ENCODE results near the gene TMEM184C. TPM values are rescaled to one million over a fixed set of nuclear protein-coding genes. Genes with fewer than 3 reads are reported as not detected.

TMEM184C gene
- total RNA-seq, 1 donor from 2014 or later: 47.8 TPM

- TF ChIP-seq, protein P1, sequence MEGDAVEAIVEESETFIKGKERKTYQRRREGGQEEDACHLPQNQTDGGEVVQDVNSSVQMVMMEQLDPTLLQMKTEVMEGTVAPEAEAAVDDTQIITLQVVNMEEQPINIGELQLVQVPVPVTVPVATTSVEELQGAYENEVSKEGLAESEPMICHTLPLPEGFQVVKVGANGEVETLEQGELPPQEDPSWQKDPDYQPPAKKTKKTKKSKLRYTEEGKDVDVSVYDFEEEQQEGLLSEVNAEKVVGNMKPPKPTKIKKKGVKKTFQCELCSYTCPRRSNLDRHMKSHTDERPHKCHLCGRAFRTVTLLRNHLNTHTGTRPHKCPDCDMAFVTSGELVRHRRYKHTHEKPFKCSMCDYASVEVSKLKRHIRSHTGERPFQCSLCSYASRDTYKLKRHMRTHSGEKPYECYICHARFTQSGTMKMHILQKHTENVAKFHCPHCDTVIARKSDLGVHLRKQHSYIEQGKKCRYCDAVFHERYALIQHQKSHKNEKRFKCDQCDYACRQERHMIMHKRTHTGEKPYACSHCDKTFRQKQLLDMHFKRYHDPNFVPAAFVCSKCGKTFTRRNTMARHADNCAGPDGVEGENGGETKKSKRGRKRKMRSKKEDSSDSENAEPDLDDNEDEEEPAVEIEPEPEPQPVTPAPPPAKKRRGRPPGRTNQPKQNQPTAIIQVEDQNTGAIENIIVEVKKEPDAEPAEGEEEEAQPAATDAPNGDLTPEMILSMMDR (conservative IDR thresholded peaks at IDR 0.05): no peak
- no peaks in the 10 kb centered on the region for H3K36me3 Mint-ChIP-seq
Observed at GRCh38 chr4:147689067-147689466, 71.9 kb downstream of the TMEM184C start.

GRCh38 chr4:147691820-147692219 is 74.6 kb downstream of the TMEM184C start:
- TF ChIP-seq, protein P1 (conservative IDR thresholded peaks at IDR 0.05): no peak
- no peak for DNase-seq (ENCODE audit: extremely low spot score, unreplicated experiment)
- Mint-ChIP-seq H3K36me3 (no peaks in the 10 kb centered on the region), H3K27me3 (no peaks in the 10 kb centered on the region), H3K9me3 (no peaks in the 10 kb centered on the region), H3K27ac (no peak overlapping the region), H3K4me1 (ENCODE audit: unreplicated experiment) (no peaks in the 10 kb centered on the region), H3K4me3 (no peak overlapping the region)

More at GRCh38 chr4:147689067-147689466, 71.9 kb downstream of the TMEM184C start:
- H3K4me1 Mint-ChIP-seq (ENCODE audit: unreplicated experiment): peaks cover 6% of the 10 kb centered on the region
- no peak overlapping the region for H3K4me3 Mint-ChIP-seq
- DNase-seq (ENCODE audit: extremely low spot score, unreplicated experiment): no peak
- H3K9me3 Mint-ChIP-seq: no peaks in the 10 kb centered on the region
- peaks cover 3% of the 10 kb centered on the region for H3K27me3 Mint-ChIP-seq
- no peak overlapping the region for H3K27ac Mint-ChIP-seq

- Mint-ChIP-seq H3K9me3 (no peaks in the 10 kb centered on the region), H3K4me1 (ENCODE audit: unreplicated experiment) (no peaks in the 10 kb centered on the region), H3K36me3 (no peaks in the 10 kb centered on the region), H3K4me3 (no peak overlapping the region), H3K27me3 (no peaks in the 10 kb centered on the region), H3K27ac (no peak overlapping the region)
- TF ChIP-seq, protein P1 (conservative IDR thresholded peaks at IDR 0.05): no peak
- no peak for DNase-seq (ENCODE audit: extremely low spot score, unreplicated experiment)
Observed at GRCh38 chr4:147693218-147693617, 76.0 kb downstream of the TMEM184C start.

- Mint-ChIP-seq H3K36me3 (no peaks in the 10 kb centered on the region), H3K9me3 (no peaks in the 10 kb centered on the region), H3K27me3 (no peaks in the 10 kb centered on the region), H3K4me3 (no peak overlapping the region), H3K4me1 (ENCODE audit: unreplicated experiment) (no peaks in the 10 kb centered on the region), H3K27ac (no peak overlapping the region)
- TF ChIP-seq, protein P1 (conservative IDR thresholded peaks at IDR 0.05): no peak
- DNase-seq (ENCODE audit: extremely low spot score, unreplicated experiment): no peak
Observed at GRCh38 chr4:147696866-147697265, 79.7 kb downstream of the TMEM184C start.

DNA sequence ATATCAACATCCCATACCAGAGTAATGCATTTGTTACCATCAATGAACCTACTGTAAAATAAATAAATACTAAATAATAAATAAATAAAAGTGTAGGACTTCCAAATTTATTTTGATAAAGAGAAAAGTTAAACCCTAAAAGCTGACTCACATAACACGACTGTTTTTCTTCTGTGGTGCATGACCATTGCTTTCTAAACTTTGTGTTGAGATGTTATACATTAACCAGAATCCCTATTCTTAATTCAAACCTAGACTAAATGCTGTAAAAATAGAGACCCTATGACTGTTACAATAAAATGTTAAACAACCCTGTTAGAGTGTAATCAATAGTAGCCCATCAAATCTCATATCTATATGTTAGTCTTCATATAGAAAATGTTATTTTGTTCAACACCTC is 87.6 kb downstream of the TMEM184C start:
- TF ChIP-seq, protein P1 (conservative IDR thresholded peaks at IDR 0.05): no peak
- DNase-seq (ENCODE audit: extremely low spot score, unreplicated experiment): no peak
- Mint-ChIP-seq H3K36me3 (no peaks in the 10 kb centered on the region), H3K9me3 (no peaks in the 10 kb centered on the region), H3K27me3 (no peaks in the 10 kb centered on the region), H3K27ac (no peak overlapping the region), H3K4me1 (ENCODE audit: unreplicated experiment) (no peaks in the 10 kb centered on the region), H3K4me3 (no peak overlapping the region)

Data from type B pancreatic cell (in vitro differentiated cells).